Hepatocyte (in vitro differentiated cells): ENCODE data around the gene MTA3. TPM values are rescaled to one million over a fixed set of nuclear protein-coding genes. Genes with fewer than 3 reads are reported as not detected.

Experiments
- DNase-seq: peaks from one replicate; pipeline ENCODE4 v3.0.0-alpha.2; 2016; ENCODE audit warnings: low spot score
- H2AFZ ChIP-seq: fragments of 200-600 bp; sonication (generic); 2 replicates; pipeline ENCODE4 v1.6.0; 2016; ENCODE audit warnings: antibody characterized with exemption, mild to moderate bottlenecking
- H3K27ac ChIP-seq: fragments of 200-600 bp; sonication (generic); 2 replicates; pipeline ENCODE4 v1.5.1; 2016; ENCODE audit warnings: mild to moderate bottlenecking
- H3K27me3 ChIP-seq: fragments of 200-600 bp; sonication (generic); 2 replicates; pipeline ENCODE4 v1.6.1; 2016
- H3K36me3 ChIP-seq: fragments of 200-600 bp; sonication (generic); replicated peaks from 2 replicates; pipeline ENCODE4 v1.5.1; 2016; ENCODE audit warnings: low read depth; ENCODE audit not compliant: insufficient read depth
- H3K4me1 ChIP-seq: fragments of 200-600 bp; sonication (generic); 2 replicates; pipeline ENCODE4 v1.5.1; 2016; ENCODE audit warnings: mild to moderate bottlenecking, moderate library complexity; ENCODE audit not compliant: insufficient read depth
- H3K4me2 ChIP-seq: fragments of 200-600 bp; sonication (generic); 2 replicates; pipeline ENCODE4 v1.6.0; 2016
- H3K4me3 ChIP-seq: fragments of 200-600 bp; sonication (generic); 2 replicates; pipeline ENCODE4 v1.5.1; 2016; ENCODE audit warnings: mild to moderate bottlenecking
- H3K79me2 ChIP-seq: fragments of 200-600 bp; sonication (generic); 2 replicates; pipeline ENCODE4 v1.6.0; 2017; ENCODE audit warnings: mild to moderate bottlenecking
- H3K9me2 ChIP-seq: fragments of 200-600 bp; sonication (generic); replicated peaks from 2 replicates; pipeline ENCODE4 v1.6.0; 2017; ENCODE audit warnings: mild to moderate bottlenecking; ENCODE audit not compliant: insufficient read depth
- H3K9me3 ChIP-seq: fragments of 200-600 bp; sonication (generic); 2 replicates; pipeline ENCODE4 v1.5.1; 2016; ENCODE audit warnings: low read depth, mild to moderate bottlenecking
- H4K20me1 ChIP-seq: fragments of 200-600 bp; sonication (generic); 2 replicates; pipeline ENCODE4 v1.6.0; 2016; ENCODE audit warnings: mild to moderate bottlenecking; ENCODE audit not compliant: insufficient read depth, poor library complexity, severe bottlenecking
- CTCF ChIP-seq: fragments of 200-600 bp; sonication (generic); IDR thresholded peaks from 2 replicates; pipeline ENCODE4 v1.5.1; 2016; ENCODE audit warnings: antibody characterized with exemption, mild to moderate bottlenecking; ENCODE audit not compliant: poor library complexity
- EZH2 ChIP-seq: fragments of 200-600 bp; sonication (generic); IDR thresholded peaks from 2 replicates; pipeline ENCODE4 v1.6.1; 2016; ENCODE audit warnings: antibody characterized with exemption, mild to moderate bottlenecking, borderline replicate concordance
- EZH2phosphoT487 ChIP-seq: fragments of 200-600 bp; sonication (generic); IDR thresholded peaks from one replicate; pipeline ENCODE4 v1.6.1; 2018; ENCODE audit warnings: antibody characterized with exemption, mild to moderate bottlenecking, low read depth, moderate library complexity; ENCODE audit not compliant: unreplicated experiment, severe bottlenecking
- WGBS: methylation state at CpG from one replicate; pipeline ENCODE4 v1.1.6; 2016; ENCODE audit warnings: low lambda C conversion rate; ENCODE audit errors: missing lambda C conversion rate; 5-methylcytosine and 5-hydroxymethylcytosine counted together
- polyA plus RNA-seq: library from polyadenylated mRNA; unstranded; fragments of >200 nt; fragmentation: Nextera tagmentation; extraction: Ambion mirVana; gene quantifications from 2 replicates; pipeline ENCODE4 v1.2.1, GENCODE V29; 2016
- total RNA-seq: library from RNA; depleted of rRNA; stranded (reverse); fragments of >200 nt; gene quantifications from 2 replicates; pipeline ENCODE4 v1.2.3, GENCODE V29; 2014

MTA3 gene
- total and polyA plus RNA-seq, 2 experiments from 2014 or later = 34.6 to 44.3 TPM

GRCh38 chr2:42775810-42776209 lies 207.4 kb downstream of the MTA3 start:
- H3K27me3 ChIP-seq = no peaks in the 10 kb centered on the region
- no peaks in the 10 kb centered on the region for H3K4me1 ChIP-seq
- H3K4me2 ChIP-seq = no peak overlapping the region
- no peak for TF ChIP-seq EZH2
- TF ChIP-seq CTCF = no peak
- TF ChIP-seq EZH2phosphoT487 = no peak
- H3K27ac ChIP-seq = no peak overlapping the region
- no peak overlapping the region for H2AFZ ChIP-seq
- no peak overlapping the region for H3K4me3 ChIP-seq
- H3K36me3 ChIP-seq = no peaks in the 10 kb centered on the region
- DNase-seq = no peak
- H3K9me3 ChIP-seq = no peaks in the 10 kb centered on the region
- WGBS = 79% methylated on average over 3 of the region's 3 CpGs
- no peaks in the 10 kb centered on the region for H3K9me2 ChIP-seq
- no peaks in the 10 kb centered on the region for H3K79me2 ChIP-seq
- H4K20me1 ChIP-seq = no peaks in the 10 kb centered on the region

DNA sequence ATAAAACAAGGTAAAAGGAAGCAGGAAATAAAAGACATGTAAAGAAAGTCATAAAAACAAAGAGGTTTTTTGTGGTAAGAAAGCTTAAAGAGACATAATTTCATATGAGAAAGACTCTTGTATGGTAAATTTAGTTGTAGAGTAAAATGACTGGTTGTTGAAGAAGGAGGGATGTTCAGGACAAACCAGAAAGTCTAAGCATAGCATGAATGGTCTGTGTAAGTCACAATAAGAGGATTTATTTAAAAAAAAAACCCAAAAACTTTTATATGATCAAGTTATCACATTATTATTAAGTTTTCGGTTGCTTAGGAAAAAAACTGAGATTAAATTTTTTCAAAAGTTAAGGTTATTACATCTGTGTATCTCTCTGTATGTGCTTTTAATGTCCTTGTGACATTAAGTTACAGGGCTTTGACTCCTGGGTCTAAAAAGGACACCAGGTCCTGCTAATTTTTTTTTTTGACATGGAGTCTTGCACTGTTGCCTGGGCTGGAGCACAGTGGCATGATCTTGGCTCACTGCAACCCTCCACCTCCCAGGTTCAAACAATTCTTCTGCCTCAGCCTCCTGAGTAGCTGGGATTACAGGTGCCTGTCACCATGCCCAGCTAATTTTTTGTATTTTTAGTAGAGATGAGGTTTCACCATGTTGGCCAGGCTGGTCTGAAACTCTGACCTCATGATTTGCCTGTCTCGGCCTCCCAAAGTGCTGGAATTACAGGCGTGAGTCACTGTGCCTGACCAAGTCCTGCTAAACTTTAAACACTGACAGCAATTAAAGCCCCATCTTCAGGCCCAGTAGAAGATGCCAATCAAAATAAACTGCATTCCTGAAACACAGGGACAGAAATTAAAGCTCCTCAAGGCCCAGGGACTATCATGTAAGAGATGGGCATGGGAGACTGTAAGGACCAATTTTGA lies 209.7 kb downstream of the MTA3 start:
- 96% methylated on average over 3 of the region's 3 CpGs for WGBS
- no peaks in the 10 kb centered on the region for H3K9me2 ChIP-seq
- no peak overlapping the region for H3K27ac ChIP-seq
- H4K20me1 ChIP-seq = no peaks in the 10 kb centered on the region
- H3K27me3 ChIP-seq = no peaks in the 10 kb centered on the region
- no peak for TF ChIP-seq CTCF
- TF ChIP-seq EZH2 = no peak
- no peak for TF ChIP-seq EZH2phosphoT487
- no peaks in the 10 kb centered on the region for H3K79me2 ChIP-seq
- H3K36me3 ChIP-seq = no peaks in the 10 kb centered on the region
- no peak for DNase-seq
- H3K9me3 ChIP-seq = no peaks in the 10 kb centered on the region
- H3K4me3 ChIP-seq = no peak overlapping the region
- H3K4me2 ChIP-seq = no peak overlapping the region
- no peak overlapping the region for H2AFZ ChIP-seq
- H3K4me1 ChIP-seq = no peaks in the 10 kb centered on the region

- no peaks in the 10 kb centered on the region for H3K9me2 ChIP-seq
- H3K4me2 ChIP-seq = no peak overlapping the region
- no peaks in the 10 kb centered on the region for H3K36me3 ChIP-seq
- WGBS = 83% methylated on average over 1 of the region's 1 CpG
- H3K4me1 ChIP-seq = peaks cover 9% of the 10 kb centered on the region
- no peaks in the 10 kb centered on the region for H3K9me3 ChIP-seq
- peak; percentile 7 for DNase-seq
- H2AFZ ChIP-seq = no peak overlapping the region
- no peak overlapping the region for H3K4me3 ChIP-seq
- no peaks in the 10 kb centered on the region for H3K79me2 ChIP-seq
- no peak overlapping the region for H3K27ac ChIP-seq
- no peak for TF ChIP-seq CTCF
- TF ChIP-seq EZH2 = no peak
- TF ChIP-seq EZH2phosphoT487 = no peak
- H4K20me1 ChIP-seq = no peaks in the 10 kb centered on the region
- H3K27me3 ChIP-seq = no peaks in the 10 kb centered on the region
These were observed 212.7 kb downstream of the MTA3 start for GRCh38 chr2:42781181-42781580.
